Activated effector memory CD4-positive, alpha-beta T cell treated with anti-CD3 and anti-CD28 coated beads, Interleukin-2, amount 50 U/mL, for 16 hours (primary cell): ENCODE data around the gene SIK3.
A peak's percentile ranks its signal among the peaks of the same experiment; 100 is the strongest.

Experiments
- DNase-seq: peaks from one replicate; pipeline ENCODE4 v3.0.0-alpha.2; 2020

The SIK3 gene

DNA sequence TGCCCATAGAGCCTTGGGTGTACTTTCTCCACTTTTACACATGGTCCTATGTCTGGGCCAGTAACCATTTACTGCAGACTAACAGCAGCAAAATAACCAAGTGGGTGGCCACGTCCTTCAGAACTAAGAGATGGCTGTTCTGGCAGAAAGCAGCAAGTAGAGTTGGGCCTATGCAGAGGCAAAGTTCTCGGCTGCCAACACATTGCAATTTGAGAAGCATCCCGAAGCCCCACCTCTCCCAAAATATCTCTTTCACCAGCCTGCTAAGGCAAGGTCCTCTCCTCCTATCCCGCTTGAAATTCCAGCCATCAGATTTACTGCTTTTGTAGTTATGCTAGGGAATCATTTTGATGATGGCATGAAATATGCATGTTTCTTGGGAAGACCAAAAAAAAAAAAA lies 142.3 kb downstream of the SIK3 start:
- DNase-seq = no peak

- DNase-seq = no peak
These were observed 142.7 kb downstream of the SIK3 start for GRCh38 chr11:116955548-116955947.

DNA sequence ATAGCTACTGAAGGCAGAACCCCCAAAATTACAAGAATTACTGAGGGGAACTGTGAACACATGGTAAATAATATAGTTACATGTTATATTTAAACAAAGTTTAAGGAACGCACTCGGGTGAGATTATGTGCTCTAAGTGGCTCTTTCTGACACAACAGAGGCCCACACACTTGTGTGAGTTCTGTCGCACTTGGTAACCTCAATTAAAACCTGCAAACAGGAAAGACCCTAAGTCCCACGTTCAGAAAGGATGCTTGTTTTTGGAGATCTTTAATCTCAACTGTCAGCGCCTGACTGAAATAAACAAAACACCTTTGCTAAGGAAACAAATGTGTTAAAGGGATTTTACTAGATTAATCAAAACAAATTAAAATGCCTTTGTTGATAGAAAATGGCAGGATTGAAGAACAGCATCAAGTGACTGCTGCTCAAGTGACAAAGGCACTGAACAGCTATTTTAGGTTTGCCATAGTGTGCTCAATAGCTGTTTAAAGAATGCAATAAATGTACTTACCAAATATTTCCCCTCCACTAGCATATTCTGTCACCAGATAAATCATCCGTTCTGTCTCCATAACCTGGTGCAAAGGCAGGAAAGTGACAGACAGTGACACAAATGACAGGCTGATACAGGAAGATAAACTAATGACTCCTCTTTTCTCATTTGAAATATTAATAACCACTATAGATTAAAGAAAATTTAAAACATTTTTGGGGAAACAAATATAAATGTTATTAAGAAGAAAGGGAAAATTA lies 144.5 kb downstream of the SIK3 start:
- DNase-seq = no peak

- DNase-seq = no peak
These were observed 146.5 kb downstream of the SIK3 start for GRCh38 chr11:116951762-116952161.

DNA sequence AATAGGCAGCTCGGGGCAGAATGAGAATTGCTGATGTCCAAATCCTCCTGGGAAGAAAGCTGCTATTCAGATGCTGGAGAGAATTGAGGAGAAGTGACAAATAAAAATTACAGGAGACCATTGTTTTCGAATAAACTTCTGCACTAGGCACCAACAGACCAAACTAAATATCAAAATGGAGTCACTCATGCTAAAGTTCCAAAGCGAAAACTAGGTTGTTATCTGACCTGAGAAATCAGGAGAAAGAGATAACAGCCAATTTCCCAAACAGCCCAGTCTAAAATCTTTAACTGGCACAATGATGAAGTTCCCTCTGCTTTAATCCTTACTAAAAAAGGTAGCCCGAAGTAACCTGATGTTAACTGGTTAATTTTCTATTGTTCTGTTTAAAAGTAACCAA lies 148.0 kb downstream of the SIK3 start:
- DNase-seq = no peak

DNA sequence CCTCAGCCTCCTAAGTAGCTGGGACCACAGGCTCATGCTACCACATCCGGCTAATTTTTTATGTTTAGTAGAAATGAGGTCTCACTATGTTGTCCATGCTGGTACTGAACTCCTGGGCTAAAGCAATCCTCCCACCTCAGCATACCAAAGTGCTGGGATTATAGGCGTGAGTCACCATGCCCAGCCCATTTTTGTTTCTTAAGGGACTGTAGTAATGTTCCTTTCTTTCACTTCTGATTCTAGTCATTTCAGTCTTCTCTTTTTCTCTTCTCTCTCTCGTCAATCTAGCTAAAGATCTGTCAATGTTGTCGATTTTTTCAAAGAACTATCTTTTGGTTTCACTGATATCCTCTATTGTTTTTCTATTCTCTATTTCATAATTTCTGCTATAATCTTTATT lies 149.8 kb downstream of the SIK3 start:
- DNase-seq = no peak

DNA sequence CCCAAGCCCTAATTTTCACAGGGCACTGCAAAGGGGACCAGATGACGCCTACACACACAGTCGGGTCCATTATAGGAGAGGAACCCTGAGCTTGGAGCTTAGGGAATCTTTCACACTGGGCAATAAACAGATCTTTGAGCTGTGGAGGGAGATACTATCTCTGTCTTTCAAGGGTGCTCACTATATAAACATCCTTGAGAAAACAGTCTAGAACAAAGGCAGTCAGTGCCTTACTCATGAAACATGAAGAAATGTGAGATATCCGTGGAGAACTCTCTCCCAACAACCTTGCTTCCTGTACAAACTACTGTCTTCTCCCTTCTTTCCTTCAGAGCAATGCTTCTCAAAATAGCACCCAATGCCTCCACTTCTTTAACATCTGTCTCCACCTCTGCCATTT lies 151.8 kb downstream of the SIK3 start:
- DNase-seq = no peak

GRCh38 chr11:116939499-116939898 lies 158.7 kb downstream of the SIK3 start:
- no peak for DNase-seq

DNA sequence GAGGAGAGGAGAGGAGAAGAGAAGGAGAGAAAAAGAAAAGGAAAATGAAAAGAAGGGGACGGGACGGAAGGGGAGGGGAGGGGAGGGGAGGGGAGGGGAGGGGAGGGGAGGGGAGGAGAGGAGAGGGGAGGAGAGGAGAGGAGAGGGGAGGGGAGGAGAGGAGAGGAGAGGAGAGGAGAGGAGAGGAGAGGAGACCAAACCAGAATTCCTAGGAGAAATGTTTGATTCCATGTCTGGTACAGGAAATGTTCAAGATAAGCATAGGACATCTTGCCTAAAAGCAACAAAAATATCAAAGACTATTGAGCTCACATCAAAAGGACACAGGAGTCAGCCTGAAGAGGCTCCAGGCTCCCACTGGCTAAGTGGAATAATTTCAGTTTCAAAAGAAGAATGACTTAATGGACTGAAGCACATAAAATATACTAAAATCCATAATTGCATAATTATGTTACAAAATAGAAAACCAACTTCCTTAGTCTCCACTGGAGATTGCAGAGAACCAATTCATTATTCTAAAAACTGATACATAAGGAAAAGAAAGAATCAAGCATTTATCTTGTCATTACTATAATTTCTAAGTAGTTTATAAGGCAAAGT lies 159.7 kb downstream of the SIK3 start:
- no peak for DNase-seq

GRCh38 chr11:116936754-116937446 lies 161.3 kb downstream of the SIK3 start:
- DNase-seq = no peak

GRCh38 chr11:116935514-116935913 lies 162.7 kb downstream of the SIK3 start:
- no peak for DNase-seq

GRCh38 chr11:116935089-116935488 lies 163.1 kb downstream of the SIK3 start:
- no peak for DNase-seq

DNA sequence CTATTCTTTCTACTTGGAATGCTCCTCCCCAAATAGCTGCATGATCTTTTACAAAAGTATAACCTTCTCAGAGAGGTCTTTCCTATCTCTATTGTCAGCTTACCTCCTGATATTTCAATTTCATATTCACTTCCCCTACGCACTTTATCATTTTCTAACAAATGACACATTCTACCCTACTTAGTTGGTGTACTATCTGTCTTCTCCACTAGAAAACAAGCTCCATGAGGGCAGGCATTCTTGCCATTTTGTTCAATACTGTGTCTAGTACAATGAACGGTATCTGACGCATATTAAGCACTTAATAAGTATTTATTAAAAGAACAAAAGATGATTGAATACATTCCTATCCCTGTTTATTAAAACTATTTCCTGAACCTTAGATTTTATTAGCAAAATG lies 164.3 kb downstream of the SIK3 start:
- no peak for DNase-seq

DNA sequence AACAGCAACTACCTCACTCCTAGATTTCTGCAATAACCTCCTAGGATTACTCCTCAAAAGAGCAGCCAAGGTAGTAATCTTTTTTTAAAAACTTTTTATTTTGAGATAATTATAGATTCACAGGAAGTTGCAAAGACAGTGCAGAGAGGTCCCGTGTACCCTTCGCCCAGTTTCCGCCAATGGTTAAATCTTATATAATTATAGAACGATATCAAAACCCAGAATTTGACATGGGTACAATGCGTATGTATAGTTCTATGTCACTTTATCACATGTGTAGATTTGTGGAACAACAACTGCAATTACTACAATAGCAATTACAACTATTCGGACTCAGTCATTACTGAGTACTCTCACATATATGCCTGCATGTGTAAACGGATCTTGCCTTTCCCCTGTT lies 166.0 kb downstream of the SIK3 start:
- no peak for DNase-seq

- peak; percentile 73 for DNase-seq
These were observed 166.8 kb downstream of the SIK3 start for GRCh38 chr11:116931206-116931953.

DNA sequence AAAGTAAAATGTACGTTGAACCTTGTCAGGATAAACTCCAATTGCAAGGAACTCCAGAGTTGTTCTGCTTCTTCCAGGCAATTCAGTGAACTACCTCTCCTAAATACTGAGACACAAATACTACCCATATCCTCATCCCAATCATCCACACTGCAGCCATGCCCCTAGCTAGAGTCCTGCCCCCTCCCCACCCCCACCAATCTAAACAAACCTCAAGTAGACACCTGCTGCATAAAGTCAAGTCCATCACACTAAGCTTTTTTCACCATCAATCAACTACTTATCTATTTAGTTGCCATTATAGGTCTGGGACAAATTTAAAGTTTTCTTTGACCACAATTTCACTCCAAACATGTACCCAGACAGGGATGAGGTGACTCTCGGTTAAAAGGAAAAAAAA lies 167.6 kb downstream of the SIK3 start:
- DNase-seq = no peak

DNA sequence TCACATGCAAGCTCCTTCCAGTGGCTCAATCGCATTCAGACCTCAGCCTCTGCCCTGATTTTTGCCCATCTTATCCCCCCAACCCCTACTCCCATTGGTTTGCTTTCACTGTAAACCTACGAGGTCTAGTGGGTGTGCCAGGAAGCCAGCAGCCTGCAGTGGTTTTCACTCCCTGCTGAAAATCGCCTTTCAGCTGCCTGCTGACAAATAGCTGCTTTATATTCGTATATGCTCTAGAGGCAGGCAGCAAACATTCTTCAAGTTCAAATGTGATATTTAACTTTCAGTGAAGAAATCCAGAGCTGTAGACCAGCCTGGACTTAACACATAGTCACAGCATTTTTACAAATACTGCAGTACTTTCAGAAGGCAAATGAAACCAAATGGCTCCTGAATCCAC lies 168.1 kb downstream of the SIK3 start:
- DNase-seq = peak; percentile 72

GRCh38 chr11:116929414-116930090 lies 168.7 kb downstream of the SIK3 start:
- DNase-seq = no peak

DNA sequence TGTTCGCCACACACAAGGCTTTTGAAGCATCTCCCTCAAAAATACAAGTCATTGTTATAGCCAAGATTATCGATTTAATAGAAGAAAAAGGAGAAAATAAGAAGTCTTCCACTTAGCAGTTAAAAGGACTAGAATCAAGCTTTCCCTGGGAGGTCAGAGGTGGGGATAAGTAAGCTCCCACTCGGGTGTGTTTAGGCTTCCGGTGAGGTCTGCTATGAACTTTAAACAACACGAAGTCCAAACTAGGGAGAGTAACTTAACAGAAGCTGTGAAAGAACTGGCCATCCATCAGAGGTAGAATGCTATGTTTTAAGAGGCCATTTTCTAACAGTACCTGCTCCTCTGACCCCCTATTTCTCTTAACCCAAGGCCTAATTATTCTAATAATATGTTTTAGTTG lies 169.4 kb downstream of the SIK3 start:
- DNase-seq = no peak

- DNase-seq = no peak
These were observed 170.0 kb downstream of the SIK3 start for GRCh38 chr11:116928102-116928777.

- peak; percentile 70 for DNase-seq
These were observed 170.9 kb downstream of the SIK3 start for GRCh38 chr11:116927163-116927974.
